Stimulated activated naive CD4-positive, alpha-beta T cell (primary cell): ENCODE results near the gene SYT17.

Experiments
- DNase-seq, 6 experiments: peaks; one replicate each; lab custom pipeline; 2025; lab: John Stamatoyannopoulos, UW

The SYT17 gene

GRCh38 chr16:19299565-19299964 lies 131.5 kb downstream of the SYT17 start:
- no peak for DNase-seq

GRCh38 chr16:19301931-19302330 lies 133.9 kb downstream of the SYT17 start:
- no peak for DNase-seq

- DNase-seq, result no peak
Measured at GRCh38 chr16:19304750-19305149, 136.7 kb downstream of the SYT17 start.

GRCh38 chr16:19305443-19305842 lies 137.4 kb downstream of the SYT17 start:
- DNase-seq, result no peak

- no peak for DNase-seq
Measured at GRCh38 chr16:19307587-19308241, 139.7 kb downstream of the SYT17 start.

- no peak for DNase-seq
Measured at GRCh38 chr16:19308392-19308791, 140.4 kb downstream of the SYT17 start.

GRCh38 chr16:19309178-19309577 lies 141.1 kb downstream of the SYT17 start:
- DNase-seq, result no peak

GRCh38 chr16:19314718-19315425 lies 146.8 kb downstream of the SYT17 start:
- no peak for DNase-seq

- no peak for DNase-seq
Measured at GRCh38 chr16:19315889-19316433, 147.9 kb downstream of the SYT17 start.

GRCh38 chr16:19316846-19317245 lies 148.8 kb downstream of the SYT17 start:
- no peak for DNase-seq
